NT2/D1 (cell line): ENCODE measurements around the gene SLC35A4.
"Not testable (repeated sequence)": the region's sequence is repeated elsewhere in the genome, so short reads cannot be mapped to it uniquely, and the experiment has no call there.

Experiments used
- SUZ12 ChIP-seq: IDR thresholded peaks from 2 replicates; pipeline ENCODE4 v1.6.1; 2011; ENCODE audit not compliant: insufficient read length, insufficient read depth; ENCODE audit errors: extremely low read depth
- YY1 ChIP-seq: IDR thresholded peaks from 2 replicates; pipeline ENCODE4 v1.6.1; 2011; ENCODE audit not compliant: insufficient read length, insufficient read depth
- ZNF274 ChIP-seq: IDR thresholded peaks from 2 replicates; pipeline ENCODE4 v1.6.1; 2011; ENCODE audit warnings: mild to moderate bottlenecking, low read depth, low read length

DNA sequence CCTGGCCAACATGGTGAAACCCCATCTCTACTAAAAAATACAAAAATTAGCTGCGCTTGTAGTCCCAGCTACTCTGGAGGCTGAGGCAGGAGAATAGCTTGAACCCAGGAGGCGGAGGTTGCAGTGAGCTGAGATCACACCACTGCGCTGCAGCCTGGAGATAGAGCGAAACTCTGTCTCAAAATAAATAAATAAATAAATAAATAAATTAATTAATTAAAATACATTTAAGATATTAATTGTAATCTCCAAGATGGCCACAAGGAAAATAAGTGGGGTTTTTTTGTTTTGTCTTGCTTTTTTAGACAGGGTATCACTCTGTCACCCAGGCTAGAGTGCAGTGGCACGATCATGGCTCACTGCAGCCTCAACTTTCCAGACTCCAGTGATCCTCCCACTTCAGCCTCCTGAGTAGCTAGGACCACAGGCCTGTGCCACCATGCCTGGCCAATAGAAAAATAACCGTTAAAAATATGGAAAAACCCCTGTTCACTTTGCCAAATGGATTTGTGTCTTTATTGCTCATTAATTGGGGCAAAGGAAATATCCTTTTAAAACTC is 14.6 kb downstream of the SLC35A4 start:
- not testable (repeated sequence) for TF ChIP-seq YY1, ZNF274, SUZ12
